DND-41 (cell line): ENCODE results near the gene CLEC4C.
"Not testable (repeated sequence)": the region's sequence is repeated elsewhere in the genome, so short reads cannot be mapped to it uniquely, and the experiment has no call there.

ENCODE experiments used
- EZH2 ChIP-seq: IDR thresholded peaks from 3 replicates; pipeline ENCODE4 v1.6.1; 2012; ENCODE audit warnings: borderline replicate concordance, low read depth, mild to moderate bottlenecking, moderate library complexity, low read length, inconsistent platforms; ENCODE audit not compliant: severe bottlenecking
- TF ChIP-seq, protein P1 (sequence below): IDR thresholded peaks from 2 replicates; pipeline ENCODE4 v1.5.1; 2012; ENCODE audit warnings: borderline replicate concordance, low read length, moderate library complexity, mild to moderate bottlenecking; ENCODE audit not compliant: poor library complexity, severe bottlenecking; ENCODE audit errors: extremely low read depth

DNA sequence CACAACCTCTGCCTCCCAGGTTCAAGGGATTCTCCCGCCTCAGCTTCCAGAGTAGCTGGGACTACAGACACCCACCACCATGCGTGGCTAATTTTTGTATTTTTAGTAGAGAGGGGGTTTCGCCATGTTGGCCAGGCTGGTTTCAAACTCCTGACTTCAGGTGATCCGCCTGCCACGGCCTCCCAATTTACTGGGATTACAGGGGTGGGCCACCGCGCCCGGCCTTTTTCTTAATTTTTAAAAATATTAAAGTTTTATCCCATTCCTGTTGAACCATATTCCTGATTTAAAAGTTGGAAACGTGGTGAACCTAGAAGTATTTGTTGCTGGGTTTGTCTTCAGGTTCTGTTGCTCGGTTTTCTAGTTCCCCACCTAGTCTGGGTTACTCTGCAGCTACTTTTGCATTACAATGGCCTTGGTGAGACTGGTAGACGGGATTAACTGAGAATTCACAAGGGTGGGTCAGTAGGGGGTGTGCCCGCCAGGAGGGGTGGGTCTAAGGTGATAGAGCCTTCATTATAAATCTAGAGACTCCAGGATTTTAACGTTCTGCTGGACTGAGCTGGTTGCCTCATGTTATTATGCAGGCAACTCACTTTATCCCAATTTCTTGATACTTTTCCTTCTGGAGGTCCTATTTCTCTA lies 41.8 kb upstream of the CLEC4C start, which contains the start of gene NANOG:
- TF ChIP-seq, protein P1, sequence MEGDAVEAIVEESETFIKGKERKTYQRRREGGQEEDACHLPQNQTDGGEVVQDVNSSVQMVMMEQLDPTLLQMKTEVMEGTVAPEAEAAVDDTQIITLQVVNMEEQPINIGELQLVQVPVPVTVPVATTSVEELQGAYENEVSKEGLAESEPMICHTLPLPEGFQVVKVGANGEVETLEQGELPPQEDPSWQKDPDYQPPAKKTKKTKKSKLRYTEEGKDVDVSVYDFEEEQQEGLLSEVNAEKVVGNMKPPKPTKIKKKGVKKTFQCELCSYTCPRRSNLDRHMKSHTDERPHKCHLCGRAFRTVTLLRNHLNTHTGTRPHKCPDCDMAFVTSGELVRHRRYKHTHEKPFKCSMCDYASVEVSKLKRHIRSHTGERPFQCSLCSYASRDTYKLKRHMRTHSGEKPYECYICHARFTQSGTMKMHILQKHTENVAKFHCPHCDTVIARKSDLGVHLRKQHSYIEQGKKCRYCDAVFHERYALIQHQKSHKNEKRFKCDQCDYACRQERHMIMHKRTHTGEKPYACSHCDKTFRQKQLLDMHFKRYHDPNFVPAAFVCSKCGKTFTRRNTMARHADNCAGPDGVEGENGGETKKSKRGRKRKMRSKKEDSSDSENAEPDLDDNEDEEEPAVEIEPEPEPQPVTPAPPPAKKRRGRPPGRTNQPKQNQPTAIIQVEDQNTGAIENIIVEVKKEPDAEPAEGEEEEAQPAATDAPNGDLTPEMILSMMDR = not testable (repeated sequence)
- not testable (repeated sequence) for TF ChIP-seq EZH2
